CD14-positive monocyte (primary cell): ENCODE measurements around the gene CEP128. TPM values are rescaled to one million over a fixed set of nuclear protein-coding genes. Genes with fewer than 3 reads are reported as not detected.

Source experiments
- DNase-seq, 3 donors: peaks; one replicate each; pipeline ENCODE4 v3.0.0-alpha.2; 2011 to 2022
- H2AFZ ChIP-seq: 2 replicates; pipeline ENCODE4 v1.6.0; 2012; ENCODE audit warnings: mild to moderate bottlenecking, low read depth, low read length, inconsistent platforms; ENCODE audit not compliant: insufficient read depth, poor library complexity, severe bottlenecking
- H3K27ac ChIP-seq, 2 donors: 1 replicate in 1 of 2; 2 replicates in 1 of 2; pipeline ENCODE4 v1.5.1; 2012 to 2013; ENCODE audit warnings: low read length in 2 of 2, control low read depth in 1 of 2, inconsistent platforms in 1 of 2, low read depth in 1 of 2, mild to moderate bottlenecking in 1 of 2
- H3K27me3 ChIP-seq, 2 donors: one replicate each; pipeline versions ENCODE4 v1.6.0 to v1.6.1; 2011 to 2013; ENCODE audit warnings: low read length in 2 of 2; ENCODE audit not compliant: control insufficient read depth in 2 of 2, insufficient read depth in 2 of 2
- H3K36me3 ChIP-seq, 2 donors: replicated peaks in 1 of 2; 1 replicate in 1 of 2; 2 replicates in 1 of 2; pipeline versions ENCODE4 v1.5.1 to v1.6.1; 2012 to 2013; ENCODE audit warnings: low read length in 2 of 2, control low read depth in 1 of 2, inconsistent platforms in 1 of 2, mild to moderate bottlenecking in 1 of 2; ENCODE audit not compliant: insufficient read depth in 2 of 2, control insufficient read depth in 1 of 2
- H3K4me1 ChIP-seq, 2 donors: 1 replicate in 1 of 2; 2 replicates in 1 of 2; pipeline versions ENCODE4 v1.5.1 to v1.6.1; 2012 to 2013; ENCODE audit warnings: low read length in 2 of 2, control low read depth in 1 of 2, inconsistent platforms in 1 of 2, mild to moderate bottlenecking in 1 of 2, moderate library complexity in 1 of 2; ENCODE audit not compliant: insufficient read depth in 2 of 2, control insufficient read depth in 1 of 2
- H3K4me2 ChIP-seq: replicated peaks from 2 replicates; pipeline ENCODE3; 2012; ENCODE audit warnings: low read length, moderate library complexity, mild to moderate bottlenecking; ENCODE audit not compliant: poor library complexity, severe bottlenecking; ENCODE audit errors: extremely low read depth
- H3K4me3 ChIP-seq, 3 experiments: fragments of 200-600 bp in 1 of 3; sonication (generic) in 1 of 3; replicated peaks in 1 of 3; 1 replicate in 2 of 3; 2 replicates in 1 of 3; pipeline ENCODE4 v1.5.1; 2011 to 2013; ENCODE audit warnings: low read length in 3 of 3, mild to moderate bottlenecking in 3 of 3, control low read depth in 2 of 3, low read depth in 2 of 3, inconsistent platforms in 1 of 3, moderate library complexity in 1 of 3
- H3K79me2 ChIP-seq: 2 replicates; pipeline ENCODE4 v1.6.0; 2012; ENCODE audit warnings: mild to moderate bottlenecking, control low read depth, inconsistent platforms, low read length, moderate library complexity; ENCODE audit not compliant: insufficient read depth
- H3K9ac ChIP-seq: 2 replicates; pipeline ENCODE4 v1.6.0; 2017; ENCODE audit warnings: low read length, mild to moderate bottlenecking; ENCODE audit not compliant: insufficient read depth, poor library complexity, severe bottlenecking
- H3K9me3 ChIP-seq, 2 donors: replicated peaks in 1 of 2; 1 replicate in 1 of 2; 2 replicates in 1 of 2; pipeline versions ENCODE4 v1.5.1 to v1.6.1; 2012 to 2013; ENCODE audit warnings: low read length in 2 of 2, control low read depth in 1 of 2; ENCODE audit not compliant: control insufficient read depth in 1 of 2, insufficient read depth in 1 of 2
- H4K20me1 ChIP-seq: 2 replicates; pipeline ENCODE4 v1.6.0; 2012; ENCODE audit warnings: mild to moderate bottlenecking, low read length, control low read depth, moderate library complexity; ENCODE audit not compliant: insufficient read depth
- H3K27ac Mint-ChIP-seq, 7 donors: one replicate each; pipeline ENCODE4 v1.8.0; 2020; ENCODE audit warnings: mild to moderate bottlenecking in 7 of 7, mixed read lengths in 7 of 7, moderate library complexity in 6 of 7, inconsistent platforms in 2 of 7
- H3K27me3 Mint-ChIP-seq, 3 donors: one replicate each; pipeline ENCODE4 v1.8.0; 2021 to 2022; ENCODE audit warnings: low read depth in 3 of 3, mild to moderate bottlenecking in 3 of 3, mixed read lengths in 3 of 3, moderate library complexity in 3 of 3, inconsistent platforms in 1 of 3
- H3K36me3 Mint-ChIP-seq, 2 donors: one replicate each; pipeline ENCODE4 v1.8.0; 2020; ENCODE audit warnings: mixed read lengths in 2 of 2, inconsistent platforms in 1 of 2, mild to moderate bottlenecking in 1 of 2
- H3K4me1 Mint-ChIP-seq: one replicate; pipeline ENCODE4 v1.8.0; 2020; ENCODE audit warnings: mild to moderate bottlenecking, mixed read lengths
- H3K4me3 Mint-ChIP-seq, 2 donors: one replicate each; pipeline ENCODE4 v1.8.0; 2020; ENCODE audit warnings: mild to moderate bottlenecking in 2 of 2, mixed read lengths in 2 of 2, moderate library complexity in 1 of 2
- H3K9me3 Mint-ChIP-seq, 7 donors: one replicate each; pipeline ENCODE4 v1.8.0; 2020 to 2022; ENCODE audit warnings: mixed read lengths in 7 of 7, mild to moderate bottlenecking in 6 of 7, moderate library complexity in 6 of 7, inconsistent platforms in 2 of 7
- WGBS: methylation state at CpG from one replicate; pipeline ENCODE4 v1.1.5; 2013; ENCODE audit warnings: missing lambda C conversion rate; ENCODE audit not compliant: insufficient coverage; 5-methylcytosine and 5-hydroxymethylcytosine counted together
- intact Hi-C, 2 donors: fragments of 100-400 bp; cut with micrococcal nuclease; formaldehyde crosslinking; loops; one replicate each; pipeline versions ENCODE4 v1.15.0 to v1.15.1; 2023
- polyA plus RNA-seq, 3 donors: library from polyadenylated mRNA; depleted of rRNA in 1 of 3; unstranded in 2 of 3; stranded (reverse) in 1 of 3; fragments of 300-500 nt in 2 of 3; fragments of >200 nt in 1 of 3; fragmentation: Illumina TruSeq in 2 of 3; gene quantifications; 1 replicate in 2 of 3; 2 replicates in 1 of 3; pipeline ENCODE4 v1.2.3, GENCODE V29; 2012 to 2021
- TF ChIP-seq, protein P1 (sequence below): fragments of 200-600 bp; IDR thresholded peaks from one replicate; pipeline ENCODE4 v1.8.0; 2022; ENCODE audit warnings: antibody characterized with exemption, mild to moderate bottlenecking

CEP128 gene
- polyA plus RNA-seq, 3 donors: 0.41 to 0.88 (median 0.62) TPM

DNA sequence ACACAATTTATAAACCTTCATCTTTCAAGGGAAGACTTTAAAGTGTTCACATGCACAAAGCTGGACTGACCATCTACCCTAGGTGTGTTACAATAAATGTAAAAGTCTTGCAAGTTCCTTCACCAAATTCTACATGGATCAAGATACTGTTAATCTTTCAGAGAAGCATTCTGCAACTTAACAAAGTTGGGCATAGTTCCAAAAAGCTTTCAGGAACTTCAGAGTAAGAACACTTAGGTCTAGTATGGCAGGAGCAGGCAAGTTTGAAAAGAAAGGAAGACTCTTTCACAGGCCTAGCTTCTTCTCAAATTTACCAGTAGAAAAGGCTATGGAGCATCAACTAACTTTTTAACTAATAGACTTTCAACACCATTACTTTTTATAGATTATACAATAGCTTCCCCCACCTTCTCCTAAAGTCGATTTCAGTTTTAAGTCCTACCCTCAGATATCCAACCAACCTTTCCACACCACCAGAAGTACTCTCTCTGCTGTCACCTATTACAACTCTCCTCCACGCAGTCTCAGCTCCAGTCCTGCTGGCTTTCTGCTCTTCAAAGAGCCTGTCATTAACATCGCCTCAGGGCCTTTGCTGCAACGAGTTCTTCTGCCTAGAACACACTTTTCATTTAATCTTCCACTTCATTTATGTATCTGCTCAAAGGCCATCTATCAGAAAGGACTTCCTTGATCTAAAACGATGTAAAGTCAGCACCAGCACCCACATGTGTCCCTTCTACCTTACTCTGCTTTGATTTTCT, 333.9 kb downstream of the CEP128 start:
- H3K4me2 ChIP-seq: no peak overlapping the region
- TF ChIP-seq, protein P1, sequence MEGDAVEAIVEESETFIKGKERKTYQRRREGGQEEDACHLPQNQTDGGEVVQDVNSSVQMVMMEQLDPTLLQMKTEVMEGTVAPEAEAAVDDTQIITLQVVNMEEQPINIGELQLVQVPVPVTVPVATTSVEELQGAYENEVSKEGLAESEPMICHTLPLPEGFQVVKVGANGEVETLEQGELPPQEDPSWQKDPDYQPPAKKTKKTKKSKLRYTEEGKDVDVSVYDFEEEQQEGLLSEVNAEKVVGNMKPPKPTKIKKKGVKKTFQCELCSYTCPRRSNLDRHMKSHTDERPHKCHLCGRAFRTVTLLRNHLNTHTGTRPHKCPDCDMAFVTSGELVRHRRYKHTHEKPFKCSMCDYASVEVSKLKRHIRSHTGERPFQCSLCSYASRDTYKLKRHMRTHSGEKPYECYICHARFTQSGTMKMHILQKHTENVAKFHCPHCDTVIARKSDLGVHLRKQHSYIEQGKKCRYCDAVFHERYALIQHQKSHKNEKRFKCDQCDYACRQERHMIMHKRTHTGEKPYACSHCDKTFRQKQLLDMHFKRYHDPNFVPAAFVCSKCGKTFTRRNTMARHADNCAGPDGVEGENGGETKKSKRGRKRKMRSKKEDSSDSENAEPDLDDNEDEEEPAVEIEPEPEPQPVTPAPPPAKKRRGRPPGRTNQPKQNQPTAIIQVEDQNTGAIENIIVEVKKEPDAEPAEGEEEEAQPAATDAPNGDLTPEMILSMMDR: no peak
- intact Hi-C loops: no loop called here
- Mint-ChIP-seq H3K4me1 (no peaks in the 10 kb centered on the region), H3K27me3 (no peaks in the 10 kb centered on the region), H3K27ac (no peak overlapping the region), H3K4me3 (no peak overlapping the region), H3K9me3 (no peaks in the 10 kb centered on the region), H3K36me3 (no peaks in the 10 kb centered on the region)
- no peak overlapping the region for H3K4me3 ChIP-seq
- no peak for DNase-seq
- no peak overlapping the region for H3K9ac ChIP-seq
- no peaks in the 10 kb centered on the region for H3K79me2 ChIP-seq
- H2AFZ ChIP-seq: no peak overlapping the region
- no peaks in the 10 kb centered on the region for H3K9me3 ChIP-seq
- no peaks in the 10 kb centered on the region for H3K27me3 ChIP-seq
- no peaks in the 10 kb centered on the region for H3K4me1 ChIP-seq
- no peak overlapping the region for H3K27ac ChIP-seq
- no peaks in the 10 kb centered on the region for H3K36me3 ChIP-seq
- H4K20me1 ChIP-seq: no peaks in the 10 kb centered on the region
- 98% methylated on average over 4 of the region's 5 CpGs for WGBS

DNA sequence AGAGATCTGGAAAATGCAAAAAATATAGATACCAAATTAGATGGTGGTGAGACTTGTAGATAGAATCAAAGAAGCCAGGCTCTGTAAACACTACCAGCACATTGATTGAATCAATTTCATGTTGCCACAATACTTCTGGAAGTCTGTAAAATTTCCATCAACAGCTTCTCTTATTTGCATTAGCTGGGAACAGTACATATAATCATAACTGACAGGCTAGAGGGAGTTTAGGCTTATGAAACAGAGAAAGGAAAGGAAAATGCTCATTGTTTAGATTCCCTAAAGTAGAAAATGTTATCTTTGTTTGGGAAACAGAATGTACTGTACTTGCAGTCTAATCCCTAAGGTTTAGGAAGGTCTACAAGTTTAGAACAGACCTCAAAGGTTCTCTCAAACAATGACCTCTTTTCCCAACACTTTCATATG, 335.2 kb downstream of the CEP128 start:
- no peak for DNase-seq
- Histone ChIP-seq H3K4me1 (no peaks in the 10 kb centered on the region), H3K27ac (no peak overlapping the region), H3K4me3 (no peak overlapping the region), H3K4me2 (no peak overlapping the region), H3K36me3 (no peaks in the 10 kb centered on the region), H3K27me3 (no peaks in the 10 kb centered on the region), H3K9me3 (no peaks in the 10 kb centered on the region), H4K20me1 (no peaks in the 10 kb centered on the region), H3K9ac (no peak overlapping the region), H2AFZ (no peak overlapping the region), H3K79me2 (no peaks in the 10 kb centered on the region)
- H3K36me3 Mint-ChIP-seq: no peaks in the 10 kb centered on the region
- peaks cover 0 to 3% (median 0%) of the 10 kb centered on the region in 7 donors for H3K9me3 Mint-ChIP-seq
- H3K4me1 Mint-ChIP-seq: no peaks in the 10 kb centered on the region
- H3K4me3 Mint-ChIP-seq: no peak overlapping the region
- no peaks in the 10 kb centered on the region for H3K27me3 Mint-ChIP-seq
- TF ChIP-seq, protein P1: no peak
- no peak overlapping the region for H3K27ac Mint-ChIP-seq
- intact Hi-C loops: no loop called here
